Glomerular visceral epithelial cell (primary cell): ENCODE results near the gene TMEM43.
A peak's percentile ranks its signal among the peaks of the same experiment; 100 is the strongest.

Experiments used
- DNase-seq: peaks from one replicate; pipeline ENCODE4 v3.0.0-alpha.2; 2016; ENCODE audit errors: extremely low spot score

The TMEM43 gene

DNA sequence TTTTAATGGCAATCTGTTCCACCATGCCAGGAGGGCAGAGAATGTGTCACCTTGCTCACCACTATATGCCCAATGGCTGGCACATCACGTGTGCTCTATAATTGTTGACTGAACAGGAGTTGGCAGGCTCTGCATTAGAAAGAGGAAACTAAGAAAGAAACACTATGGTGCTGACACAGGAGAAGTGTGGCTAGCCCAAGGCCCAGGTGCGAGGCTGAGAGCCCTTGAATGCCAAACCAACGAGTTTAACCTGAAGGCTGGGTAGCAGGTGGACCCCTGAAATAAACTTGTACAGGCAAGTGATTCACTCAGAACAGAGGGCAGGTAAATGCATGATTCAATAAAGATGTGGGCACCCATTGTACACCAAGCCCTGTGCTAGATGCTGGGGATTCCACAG, 2.6 kb upstream of the TMEM43 start:
- DNase-seq = no peak

DNA sequence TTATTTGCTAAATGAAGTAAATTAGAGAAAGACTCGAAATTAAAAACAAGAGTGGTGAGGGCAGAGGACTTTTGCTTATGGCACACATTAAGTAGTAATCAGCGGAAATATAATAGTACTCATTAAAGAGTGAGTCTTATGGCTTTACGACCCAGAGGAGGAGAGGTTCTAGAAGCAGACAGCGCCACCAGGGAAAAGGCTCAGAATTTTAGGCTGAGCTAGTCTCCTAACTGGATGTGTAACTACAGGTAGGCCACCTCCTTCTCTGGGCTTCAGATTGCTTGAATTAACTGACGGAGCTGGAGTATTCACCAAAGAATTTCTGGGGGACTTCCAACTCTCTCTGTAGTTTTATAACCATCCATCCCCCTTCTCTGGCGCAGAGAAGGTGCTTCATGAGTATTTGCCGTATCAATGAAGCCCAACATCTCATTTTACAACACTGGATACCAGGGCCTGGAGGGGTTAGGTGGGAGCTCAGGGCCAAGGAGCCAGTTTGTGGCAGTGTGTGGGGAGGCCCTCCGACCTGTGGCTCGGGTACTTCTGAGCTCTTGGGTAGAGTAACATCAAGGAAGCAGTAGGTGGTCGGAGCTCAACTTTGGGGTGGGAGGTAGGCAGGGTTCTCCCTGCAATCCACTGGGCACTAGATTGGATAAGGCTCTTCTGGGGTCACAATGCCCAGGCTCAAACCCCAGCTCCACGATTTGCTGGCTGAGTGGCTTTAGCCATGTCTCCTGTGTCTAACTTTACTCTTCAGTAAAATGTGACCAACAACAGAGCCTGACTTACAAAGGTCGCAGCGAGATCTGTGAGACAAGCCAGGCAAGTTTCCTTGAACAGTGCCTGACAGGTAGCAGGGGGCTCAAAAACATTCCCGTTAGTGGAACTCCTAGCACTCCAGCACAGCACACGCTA, 1.3 kb upstream of the TMEM43 start:
- no peak for DNase-seq

DNA sequence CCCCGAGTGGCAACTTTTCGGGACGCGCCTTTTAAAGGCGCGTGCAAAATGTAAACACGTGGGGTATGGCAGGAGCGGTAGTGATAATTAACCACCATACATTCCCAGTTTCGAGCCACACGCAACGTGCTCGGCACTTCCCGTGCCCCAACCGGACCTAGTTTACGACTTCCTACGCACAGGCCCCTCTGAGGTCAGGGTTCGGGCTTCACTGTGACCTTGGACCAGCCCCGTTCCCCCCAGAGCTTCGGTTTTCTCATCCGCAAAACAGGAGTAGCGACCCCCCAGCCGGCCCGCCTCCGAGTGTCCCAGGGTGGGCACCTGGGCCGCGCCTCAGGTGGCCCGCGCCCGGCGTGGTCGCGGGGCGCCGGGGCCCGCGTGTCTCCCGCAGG, 633 bp upstream of the TMEM43 start:
- peak; percentile 40 for DNase-seq

DNA sequence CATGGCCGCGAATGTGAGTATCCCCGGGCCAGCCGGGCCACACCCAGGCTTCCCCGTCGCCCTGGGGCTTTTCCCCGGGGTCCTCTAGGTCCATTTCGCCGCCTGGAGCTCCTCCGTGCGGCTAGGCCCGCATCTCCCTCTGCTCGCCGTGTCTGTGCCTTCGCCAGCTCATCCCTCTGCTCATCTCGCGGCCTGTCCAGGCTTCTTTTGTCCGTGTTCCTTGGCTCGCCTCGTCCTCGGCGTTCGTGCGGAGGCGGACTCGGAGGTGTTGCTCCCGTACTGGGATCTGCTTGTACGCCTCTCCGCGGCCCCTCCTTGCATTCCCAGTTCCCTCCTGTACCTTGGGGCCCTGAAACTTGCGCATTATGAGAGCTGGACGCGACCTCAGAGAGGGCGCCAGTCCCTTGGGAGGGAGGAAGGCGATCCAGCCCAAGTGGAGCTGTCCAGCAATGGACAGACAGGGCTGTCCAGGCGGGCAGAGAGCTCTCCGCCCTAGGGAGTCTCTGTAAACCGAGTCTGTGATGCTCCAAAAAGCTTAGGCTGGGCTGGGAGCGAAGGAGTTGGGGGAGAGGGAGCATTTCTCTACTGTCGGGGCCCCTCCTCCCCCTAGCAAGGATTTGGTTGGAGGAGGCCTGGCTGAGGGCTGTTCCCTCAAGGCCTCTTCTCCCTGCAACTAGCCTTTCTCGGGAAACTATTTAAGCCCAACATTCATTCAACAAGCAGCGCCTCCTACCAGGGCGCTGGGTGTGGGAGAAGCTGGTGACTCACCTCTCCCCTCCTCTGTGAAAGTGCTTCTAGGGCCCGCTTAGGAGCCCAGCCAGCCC, 553 bp downstream of the TMEM43 start:
- peak; percentile 85 for DNase-seq

DNA sequence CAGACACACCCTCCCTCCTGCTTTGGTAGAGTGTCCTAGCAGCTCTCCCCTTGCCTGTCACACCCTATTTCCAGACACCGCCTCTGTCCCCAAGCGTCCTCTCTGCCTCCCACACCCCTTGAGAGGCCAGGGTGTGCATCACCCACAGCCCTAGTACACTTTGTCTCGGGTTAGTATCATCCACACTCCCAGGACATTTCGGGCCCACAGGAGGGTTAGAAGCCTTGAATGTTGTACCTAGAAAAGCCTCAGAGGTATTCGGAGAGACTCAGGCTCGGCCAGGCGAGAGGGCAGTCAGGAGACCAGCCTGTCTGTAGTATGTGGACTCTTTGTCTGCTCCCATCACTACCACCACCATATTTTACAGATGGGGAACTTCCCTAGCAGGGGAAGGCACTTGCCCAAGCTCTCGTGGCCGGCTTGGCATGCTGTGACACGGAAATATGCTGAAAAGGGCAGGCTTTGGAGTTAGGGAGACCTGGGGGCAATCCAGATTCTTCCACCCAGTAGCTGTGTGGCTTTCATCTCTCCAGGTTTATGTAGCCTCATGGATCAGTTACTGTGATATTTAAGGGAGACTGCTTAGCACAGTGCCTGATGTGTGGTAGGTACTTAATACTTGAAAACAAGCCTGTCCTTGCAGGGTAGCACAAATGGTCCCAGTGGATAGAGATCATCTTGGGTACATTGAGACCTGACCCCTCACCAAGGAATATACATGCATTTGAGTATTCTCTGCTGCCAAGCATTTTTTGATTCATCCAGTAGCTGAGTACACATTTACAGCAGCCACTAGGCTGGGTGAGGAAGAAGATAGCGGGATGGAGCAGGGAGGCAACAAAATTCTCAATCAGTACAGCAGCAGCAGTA, 1.4 kb downstream of the TMEM43 start:
- no peak for DNase-seq

DNA sequence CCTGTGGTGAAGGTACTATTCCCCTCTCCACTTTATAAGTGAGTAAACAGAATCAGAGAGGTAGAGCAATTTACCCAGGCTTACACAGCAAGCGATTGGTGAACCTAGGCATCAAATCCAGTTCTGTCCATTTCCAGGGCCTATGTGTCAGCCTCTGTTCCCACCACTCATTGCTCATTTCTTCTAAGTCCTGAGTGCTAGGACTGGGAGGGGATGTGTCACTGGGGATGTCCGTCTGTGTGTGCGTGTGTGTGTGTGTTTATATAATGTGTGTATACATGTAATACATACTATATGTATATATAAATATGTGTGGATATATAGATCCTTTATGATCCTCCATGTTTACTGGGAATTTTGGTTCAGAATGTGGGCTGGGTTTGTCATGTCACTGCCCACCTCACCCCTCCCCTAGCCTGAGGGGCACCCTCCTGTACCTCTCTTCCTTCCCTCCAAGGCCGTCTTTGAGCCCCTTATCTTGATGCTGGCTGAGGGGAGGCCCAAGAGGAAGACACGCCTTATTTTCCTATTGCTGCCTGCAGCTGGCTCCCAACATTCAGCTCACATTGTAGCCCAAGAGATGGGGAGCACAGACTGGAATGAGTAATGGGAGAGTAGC, 2.1 kb downstream of the TMEM43 start:
- no peak for DNase-seq

DNA sequence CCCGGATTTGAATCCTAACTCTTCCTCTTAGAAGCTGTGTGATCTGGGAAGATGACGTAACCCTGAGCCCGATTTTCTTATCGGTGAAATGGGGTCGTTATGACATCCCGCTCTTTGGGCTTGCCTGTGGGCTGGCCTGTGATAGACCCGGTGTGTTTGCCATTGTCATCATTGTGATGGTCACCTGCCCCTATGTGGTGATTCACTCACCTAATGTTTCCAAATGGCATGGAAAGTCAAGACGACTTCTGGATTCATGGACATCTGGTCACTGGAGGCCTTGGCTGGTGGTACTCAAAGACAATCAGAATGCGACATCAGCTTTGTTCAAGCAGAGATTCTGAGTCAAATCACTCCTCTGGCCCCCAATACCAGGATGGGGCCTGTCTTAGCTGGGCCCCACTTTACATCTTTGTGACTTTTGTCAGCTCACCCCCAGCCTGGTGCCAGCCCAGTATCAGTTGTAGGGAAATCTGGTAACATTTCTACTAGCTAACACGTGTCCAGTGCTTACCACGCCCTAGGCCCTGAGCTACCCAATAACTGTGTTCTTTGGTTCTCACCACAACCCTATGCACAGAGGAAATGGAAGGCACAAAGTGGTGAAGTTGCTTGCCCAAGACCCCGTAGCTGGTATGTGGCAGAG, 2.8 kb downstream of the TMEM43 start:
- no peak for DNase-seq

DNA sequence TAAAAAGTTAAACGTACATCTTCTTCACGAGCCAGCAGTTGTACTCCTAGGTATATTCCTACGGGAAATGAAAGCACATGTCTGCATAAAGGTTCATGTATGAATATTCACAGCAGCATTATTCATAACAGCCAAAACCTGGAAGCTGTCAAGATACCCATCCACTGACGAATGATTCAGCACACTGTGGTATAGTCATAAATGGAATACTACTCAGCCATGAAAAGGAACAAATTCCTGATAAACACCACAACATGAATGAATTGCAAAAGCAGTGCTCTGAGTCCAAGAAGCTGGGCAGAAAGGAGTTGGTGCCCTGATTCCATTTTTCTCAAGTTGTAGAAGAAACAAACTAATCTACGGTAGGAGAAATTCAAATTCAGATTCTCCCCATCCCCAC, 3.9 kb downstream of the TMEM43 start:
- DNase-seq = no peak

DNA sequence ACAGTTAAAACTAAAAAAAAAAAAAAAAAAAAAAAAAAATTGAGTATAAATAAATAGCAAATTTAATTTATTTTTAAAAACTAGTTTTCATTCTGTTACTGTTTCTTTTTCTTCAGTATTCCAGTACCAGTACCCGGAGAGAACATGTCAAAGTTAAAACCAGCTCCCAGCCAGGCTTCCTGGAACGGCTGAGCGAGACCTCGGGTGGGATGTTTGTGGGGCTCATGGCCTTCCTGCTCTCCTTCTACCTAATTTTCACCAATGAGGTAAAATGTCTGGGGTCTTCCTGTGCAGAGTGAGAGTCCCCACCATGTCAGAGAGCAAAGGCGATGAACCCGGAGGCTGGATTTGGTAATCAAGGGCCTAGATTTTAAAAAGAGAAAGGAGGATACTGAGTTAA, 4.4 kb downstream of the TMEM43 start:
- no peak for DNase-seq

DNA sequence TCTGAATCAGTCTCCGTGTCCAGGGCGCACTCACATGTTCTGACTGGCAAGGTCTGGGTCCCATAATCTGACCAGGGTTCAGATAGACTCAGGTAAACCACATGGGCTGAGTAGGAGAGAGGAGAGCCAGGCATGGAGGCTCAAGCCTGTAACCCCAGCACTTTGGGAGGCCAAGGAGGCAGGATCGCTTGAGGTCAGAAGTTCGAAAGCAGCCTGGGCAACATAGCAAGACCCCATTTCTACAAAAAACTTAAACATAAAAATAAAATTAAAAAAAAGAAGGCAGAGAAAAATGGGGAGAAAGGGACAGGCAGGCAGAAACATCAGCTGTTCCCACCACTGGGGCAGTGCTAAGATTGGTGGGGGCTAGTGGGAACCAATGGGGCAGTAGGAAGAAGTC, 5.4 kb downstream of the TMEM43 start:
- DNase-seq = no peak

DNA sequence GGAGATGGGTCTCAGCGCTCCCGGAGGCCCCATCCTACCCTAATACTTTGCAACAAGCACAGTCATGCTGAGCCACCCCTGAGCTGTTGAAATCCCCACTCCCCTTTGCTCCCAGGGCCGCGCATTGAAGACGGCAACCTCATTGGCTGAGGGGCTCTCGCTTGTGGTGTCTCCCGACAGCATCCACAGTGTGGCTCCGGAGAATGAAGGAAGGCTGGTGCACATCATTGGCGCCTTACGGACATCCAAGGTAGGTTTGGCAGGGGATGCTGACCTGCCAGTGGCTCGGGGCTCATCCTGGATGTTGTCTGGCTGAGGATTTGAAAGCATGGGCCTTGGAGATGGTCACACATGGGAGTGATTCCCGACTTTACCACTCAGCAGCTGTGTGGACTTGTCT, 5.9 kb downstream of the TMEM43 start:
- no peak for DNase-seq

DNA sequence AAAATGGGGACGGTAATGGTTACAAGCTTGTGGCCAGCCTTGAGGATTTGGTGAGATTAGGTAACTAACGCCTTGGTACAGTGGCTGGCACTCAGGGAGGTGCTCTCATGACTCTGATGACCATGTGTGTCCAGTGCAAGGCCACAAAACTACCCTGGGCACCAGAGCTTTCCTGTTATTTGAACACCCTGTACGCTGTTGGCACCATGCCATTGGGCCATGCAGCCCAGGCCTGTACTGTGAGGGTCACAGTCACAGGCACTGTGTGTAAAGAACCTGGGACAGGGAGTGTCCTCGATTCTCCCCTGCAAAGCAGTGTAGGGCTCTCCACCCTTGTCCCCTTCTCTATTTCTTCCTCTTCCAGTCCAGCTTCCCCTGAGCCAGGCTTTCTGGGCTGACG, 6.3 kb downstream of the TMEM43 start:
- no peak for DNase-seq

DNA sequence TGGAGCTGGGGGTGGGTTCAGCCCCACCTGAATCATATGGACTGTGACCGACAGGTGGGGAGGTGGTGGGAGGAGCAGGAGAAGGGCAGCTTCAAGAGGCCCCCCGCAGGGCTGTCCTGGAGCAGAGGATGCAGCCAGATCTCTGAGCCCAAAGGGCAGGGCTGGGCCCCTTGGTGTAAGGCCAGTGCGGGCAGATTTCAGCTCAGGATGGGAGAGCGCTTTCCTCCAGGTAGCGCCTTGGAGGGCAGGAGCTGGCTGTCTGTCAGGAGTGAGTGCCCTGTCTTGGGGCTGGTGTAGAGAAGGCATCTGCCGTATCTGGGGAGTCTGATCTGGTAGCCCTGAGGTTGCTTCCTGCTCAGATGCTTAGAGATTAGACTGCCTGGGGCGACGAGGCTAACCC, 7.3 kb downstream of the TMEM43 start:
- DNase-seq = no peak

DNA sequence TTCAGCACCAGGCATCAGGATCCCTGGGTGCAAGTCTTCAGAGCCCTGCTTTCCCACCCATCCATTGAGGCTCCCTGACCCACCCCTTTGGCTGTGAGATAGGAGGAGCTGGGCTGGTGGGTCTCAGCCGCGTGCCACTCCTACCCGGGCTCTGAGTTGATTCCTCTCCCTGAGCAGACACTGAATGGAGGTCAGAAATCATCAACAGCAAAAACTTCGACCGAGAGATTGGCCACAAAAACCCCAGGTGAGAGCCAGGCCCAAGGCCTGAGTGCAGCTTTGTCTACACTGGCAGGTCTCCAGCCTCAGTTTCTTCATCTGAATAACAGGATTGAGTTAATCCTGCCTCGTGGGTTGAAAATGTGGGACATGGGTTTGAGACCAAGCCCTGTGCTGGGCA, 7.8 kb downstream of the TMEM43 start:
- DNase-seq = no peak

DNA sequence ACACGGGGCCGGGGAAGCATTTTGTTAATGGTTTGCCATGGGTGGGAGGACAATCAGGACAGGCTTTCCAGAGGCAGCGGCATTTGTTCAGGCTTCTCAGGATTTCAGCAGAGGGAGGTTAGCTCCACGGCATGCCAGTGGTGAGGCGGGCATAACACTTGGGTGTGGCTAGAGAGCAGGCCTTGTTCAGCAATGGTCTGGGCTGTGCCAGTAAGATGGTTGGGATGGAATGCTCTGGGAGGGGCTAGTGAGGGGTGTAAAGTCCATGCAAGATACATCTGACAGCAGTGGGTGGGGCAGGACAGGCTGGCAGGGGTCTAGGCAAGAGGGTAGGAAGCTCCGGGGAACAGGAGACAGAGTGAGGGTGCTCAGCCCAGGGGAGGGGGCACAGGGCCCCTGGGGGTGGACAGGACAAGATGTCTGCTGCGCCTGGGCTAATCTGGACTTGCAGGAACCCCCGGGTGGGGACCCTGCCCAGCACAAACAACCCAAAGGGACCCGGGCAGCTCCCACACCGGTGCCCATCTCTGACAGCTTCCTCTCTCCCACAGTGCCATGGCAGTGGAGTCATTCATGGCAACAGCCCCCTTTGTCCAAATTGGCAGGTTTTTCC, 8.4 kb downstream of the TMEM43 start:
- DNase-seq = no peak

DNA sequence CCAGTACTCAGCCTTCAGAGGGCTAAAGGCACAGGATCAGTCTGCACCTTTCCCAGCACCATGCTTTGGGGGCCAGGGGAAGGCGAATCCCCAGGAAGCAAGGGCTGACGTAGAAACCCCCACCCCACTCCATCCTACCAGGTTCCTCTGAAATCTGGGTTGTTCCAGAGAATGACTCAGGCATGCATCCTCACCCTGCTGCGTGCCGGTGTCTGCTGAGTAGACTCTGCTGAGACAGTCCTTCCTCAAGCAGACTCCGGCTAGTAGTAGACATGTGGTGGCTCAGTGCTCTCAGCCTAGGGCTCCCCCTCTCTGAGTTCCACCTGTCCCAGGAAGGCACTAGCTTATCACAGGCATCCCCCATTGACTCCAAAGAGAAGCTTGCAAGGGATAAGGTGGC, 9.0 kb downstream of the TMEM43 start:
- DNase-seq = no peak

DNA sequence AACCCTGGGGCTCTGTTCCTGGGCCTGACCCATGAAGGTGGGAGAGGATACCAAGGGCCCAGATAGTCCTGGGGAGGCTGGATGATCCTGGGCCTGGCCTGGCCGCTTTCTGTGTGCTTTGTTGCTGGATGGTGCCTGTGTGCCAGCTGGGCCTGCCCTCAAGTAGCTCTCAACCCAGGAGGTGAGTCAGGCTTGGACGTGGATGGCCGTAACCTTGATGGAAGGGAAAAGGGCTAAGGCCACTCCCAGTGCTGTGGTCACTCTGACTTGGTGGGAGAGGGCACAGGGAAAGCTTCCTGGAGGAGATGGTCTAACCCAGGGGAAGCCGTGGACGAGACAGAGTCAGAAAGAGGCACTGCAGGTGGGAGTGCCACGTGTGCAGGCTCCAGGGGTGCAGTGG, 9.4 kb downstream of the TMEM43 start:
- DNase-seq = no peak

DNA sequence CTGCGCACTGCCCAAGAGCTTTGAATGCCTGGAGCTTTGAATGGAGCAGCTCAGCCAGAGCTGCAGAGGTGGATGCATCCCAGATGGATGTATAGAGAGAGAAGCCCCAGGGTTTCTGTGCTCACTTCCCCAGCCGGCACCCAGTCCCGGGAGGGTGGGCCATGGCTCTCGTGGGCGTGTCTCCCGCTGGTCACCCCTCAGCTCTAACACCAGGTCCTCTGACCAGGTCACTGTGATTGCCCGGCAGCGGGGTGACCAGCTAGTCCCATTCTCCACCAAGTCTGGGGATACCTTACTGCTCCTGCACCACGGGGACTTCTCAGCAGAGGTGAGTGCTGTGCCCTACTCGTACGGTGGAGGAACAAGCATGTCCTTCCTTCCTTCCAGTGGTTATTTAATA, 10.7 kb downstream of the TMEM43 start:
- no peak for DNase-seq

DNA sequence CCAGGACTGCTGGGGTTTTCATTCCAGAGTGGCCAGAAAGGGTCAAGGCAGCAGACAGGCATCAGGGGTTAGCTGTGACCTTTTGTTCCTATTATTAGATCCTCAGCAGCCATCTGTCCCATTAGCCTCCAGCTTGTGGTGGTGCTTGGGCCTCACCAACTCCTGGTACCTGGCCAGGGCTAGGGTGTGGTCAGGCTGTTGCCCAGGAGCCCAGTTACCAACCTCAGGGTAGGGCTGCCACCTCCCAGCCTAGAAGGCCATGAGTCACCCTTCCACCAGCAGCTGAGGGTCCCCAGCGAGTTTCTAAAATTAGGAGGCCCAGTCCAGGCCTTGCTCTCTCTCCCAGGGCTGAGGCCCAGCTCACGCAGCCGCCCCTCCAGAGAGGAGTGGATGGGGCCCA, 12.2 kb downstream of the TMEM43 start:
- no peak for DNase-seq

DNA sequence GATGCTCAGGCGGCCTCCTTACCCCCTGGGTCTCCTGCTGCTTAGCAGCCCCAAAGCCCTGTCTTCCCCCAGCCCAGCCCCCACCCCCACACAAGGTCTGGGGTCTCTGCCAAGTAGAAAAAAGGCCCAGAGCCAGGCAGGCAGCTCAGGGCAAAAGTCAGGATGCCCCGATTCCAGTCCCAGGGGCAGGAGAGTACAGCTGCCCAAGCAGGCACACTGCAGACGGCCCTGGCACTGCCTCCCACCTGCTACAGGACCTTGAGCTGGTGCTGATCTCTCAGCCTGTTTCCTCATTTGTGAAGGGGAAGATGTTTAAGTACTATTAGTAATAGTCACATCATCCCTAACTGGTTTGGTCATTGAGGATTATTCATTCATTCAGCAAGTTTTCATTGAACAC, 12.6 kb downstream of the TMEM43 start:
- no peak for DNase-seq
